Right cardiac atrium (tissue), 5 donors: ENCODE data around the gene PSMA6. TPM values are rescaled to one million over a fixed set of nuclear protein-coding genes. Genes with fewer than 3 reads are reported as not detected.

ENCODE experiments used
- polyA plus RNA-seq: library from polyadenylated mRNA; stranded (reverse); fragments of 200-250 nt; gene quantifications from one replicate; pipeline ENCODE4 v1.2.3, GENCODE V29; 2013
- total RNA-seq, 4 donors: library from RNA; stranded (reverse); fragmentation: NEBNext Ultra II Directional; extraction: Animal tissue kit (Norgen Biotek cat#: 25700); gene quantifications; one replicate each; pipeline ENCODE4 v1.2.1, GENCODE V29; 2021
- donor health status: healthy with polysubstance abuse.
- donor health status: DM: no; HTN: yes; CAD: no.
- donor health status: DM: no; HTN: no; CAD: no.
- donor health status: DM: no; HTN: yes; CAD: no; lungs with severe emphysema.
- donor health status: DM: yes; HTN: yes; CAD: no.

PSMA6 gene
- total and polyA plus RNA-seq, 5 donors, result 149 to 193 (median 170) TPM

Other genes starting within 250 kb of the PSMA6 start
- gene FAM177A1, start 246.1 kb upstream of the PSMA6 start, total RNA-seq, result 10 to 100 TPM; 54.2 to 86.2 (median 66.2) TPM
- 54.1 TPM for gene FAM177A1, start 246.1 kb upstream of the PSMA6 start, polyA plus RNA-seq
- 10 to 100 TPM; 22.6 to 29.5 (median 28.3) TPM for gene PPP2R3C, start 170.4 kb upstream of the PSMA6 start, total RNA-seq
- gene PPP2R3C, start 170.4 kb upstream of the PSMA6 start, polyA plus RNA-seq, result 23.1 TPM
- 10 to 100 TPM; 13.8 to 19.6 (median 17.9) TPM for gene PRORP, start 169.8 kb upstream of the PSMA6 start, total RNA-seq
- 14.0 TPM for gene PRORP, start 169.8 kb upstream of the PSMA6 start, polyA plus RNA-seq
- gene NFKBIA, start 112.4 kb downstream of the PSMA6 start, total RNA-seq, result 100 to 1,000 TPM in 3 of 4 donors, 10 to 100 TPM in 1; 74.0 to 125 (median 103) TPM
- 81.2 TPM for gene NFKBIA, start 112.4 kb downstream of the PSMA6 start, polyA plus RNA-seq
- gene INSM2, start 241.8 kb downstream of the PSMA6 start, total RNA-seq, result not detected
- not detected for gene INSM2, start 241.8 kb downstream of the PSMA6 start, polyA plus RNA-seq